ENCODE measurements around the gene FEM1B. TPM values are rescaled to one million over a fixed set of nuclear protein-coding genes. Genes with fewer than 3 reads are reported as not detected.

Gene FEM1B
- total RNA-seq, 1 donor = 45.5 TPM

GRCh38 chr15:68339481-68339880 is 61.9 kb downstream of the FEM1B start:
- no peak for DNase-seq (ENCODE audit: low read depth)
- no peak for TF ChIP-seq CTCF (IDR thresholded peaks at IDR 0.05; ENCODE audit: insufficient read depth, low read length)
- no peak overlapping the region for H3K4me3 ChIP-seq (ENCODE audit: low read depth, low read length)

- TF ChIP-seq CTCF (IDR thresholded peaks at IDR 0.05; ENCODE audit: insufficient read depth, low read length) = no peak
- H3K4me3 ChIP-seq (ENCODE audit: low read depth, low read length) = no peak overlapping the region
- DNase-seq (ENCODE audit: low read depth) = no peak
Observed at GRCh38 chr15:68340726-68341671, 63.5 kb downstream of the FEM1B start.

GRCh38 chr15:68341760-68342725 is 64.5 kb downstream of the FEM1B start:
- DNase-seq (ENCODE audit: low read depth) = peak; percentile 29
- no peak for TF ChIP-seq CTCF (IDR thresholded peaks at IDR 0.05; ENCODE audit: insufficient read depth, low read length)
- H3K4me3 ChIP-seq (ENCODE audit: low read depth, low read length) = no peak overlapping the region

GRCh38 chr15:68343579-68344225 is 66.2 kb downstream of the FEM1B start:
- DNase-seq (ENCODE audit: low read depth) = no peak
- H3K4me3 ChIP-seq (ENCODE audit: low read depth, low read length) = no peak overlapping the region
- TF ChIP-seq CTCF (IDR thresholded peaks at IDR 0.05; ENCODE audit: insufficient read depth, low read length) = no peak

- DNase-seq (ENCODE audit: low read depth) = no peak
- TF ChIP-seq CTCF (IDR thresholded peaks at IDR 0.05; ENCODE audit: insufficient read depth, low read length) = no peak
- H3K4me3 ChIP-seq (ENCODE audit: low read depth, low read length) = no peak overlapping the region
Observed at GRCh38 chr15:68344600-68344999, 67.1 kb downstream of the FEM1B start.

Other genes starting within 250 kb of the FEM1B start
- gene PIAS1, start 223.4 kb upstream of the FEM1B start, total RNA-seq (ENCODE audit: low replicate concordance) = 39.0 and 58.1 TPM in 2 replicates
- 2.6 and 2.7 TPM in 2 replicates for gene CALML4, start 72.4 kb upstream of the FEM1B start, total RNA-seq (ENCODE audit: low replicate concordance)
- gene CLN6, start 48.0 kb upstream of the FEM1B start, total RNA-seq (ENCODE audit: low replicate concordance) = 8.9 and 25.9 TPM in 2 replicates
- 81.1 and 105 TPM in 2 replicates for gene ITGA11, start 154.4 kb downstream of the FEM1B start, total RNA-seq (ENCODE audit: low replicate concordance)